ENCODE results near the gene EMILIN3.

Gene EMILIN3

GRCh38 chr20:41390889-41391288 lies 24.3 kb upstream of the EMILIN3 start:
- Histone ChIP-seq H3K36me3 (no peaks in the 10 kb centered on the region), H3K4me1 (ENCODE audit: control insufficient read depth in 1 of 2, insufficient read depth in 1 of 2, low read depth in 1 of 2, low read length in 1 of 2) (no peaks in the 10 kb centered on the region), H3K27me3 (peaks cover 67% of the 10 kb centered on the region), H3K27ac (no peak overlapping the region), H3K9me3 (no peaks in the 10 kb centered on the region), H3K4me3 (ENCODE audit: low read depth in 1 of 2, low read length in 1 of 2) (no peak overlapping the region)
- TF ChIP-seq CTCF (IDR thresholded peaks at IDR 0.05): no peak

- no peak for TF ChIP-seq CTCF (IDR thresholded peaks at IDR 0.05)
- Histone ChIP-seq H3K36me3 (no peaks in the 10 kb centered on the region), H3K4me1 (ENCODE audit: control insufficient read depth in 1 of 2, insufficient read depth in 1 of 2, low read depth in 1 of 2, low read length in 1 of 2) (peaks cover 0 to 6% of the 10 kb centered on the region in 2 experiments), H3K27ac (no peak overlapping the region), H3K9me3 (no peaks in the 10 kb centered on the region), H3K27me3 (peaks cover 82% of the 10 kb centered on the region), H3K4me3 (ENCODE audit: low read depth in 1 of 2, low read length in 1 of 2) (no peak overlapping the region)
Measured at GRCh38 chr20:41387444-41387851, 20.8 kb upstream of the EMILIN3 start.

- peaks cover 0 to 6% of the 10 kb centered on the region in 2 experiments for H3K4me1 ChIP-seq (ENCODE audit: control insufficient read depth in 1 of 2, insufficient read depth in 1 of 2, low read depth in 1 of 2, low read length in 1 of 2)
- no peak for TF ChIP-seq CTCF (IDR thresholded peaks at IDR 0.05)
- no peak overlapping the region for H3K27ac ChIP-seq
- H3K27me3 ChIP-seq: peaks cover 83% of the 10 kb centered on the region
- H3K36me3 ChIP-seq: no peaks in the 10 kb centered on the region
- no peak overlapping the region for H3K4me3 ChIP-seq (ENCODE audit: low read depth in 1 of 2, low read length in 1 of 2)
- no peaks in the 10 kb centered on the region for H3K9me3 ChIP-seq
Measured at GRCh38 chr20:41386502-41387427, 20.1 kb upstream of the EMILIN3 start.

GRCh38 chr20:41382791-41383305 lies 16.2 kb upstream of the EMILIN3 start:
- H3K4me1 ChIP-seq (ENCODE audit: control insufficient read depth in 1 of 2, insufficient read depth in 1 of 2, low read depth in 1 of 2, low read length in 1 of 2): peaks cover 22 to 26% of the 10 kb centered on the region in 2 experiments
- H3K36me3 ChIP-seq: no peaks in the 10 kb centered on the region
- no peaks in the 10 kb centered on the region for H3K9me3 ChIP-seq
- peaks cover 70% of the 10 kb centered on the region for H3K27me3 ChIP-seq
- TF ChIP-seq CTCF (IDR thresholded peaks at IDR 0.05): no peak
- no peak overlapping the region for H3K27ac ChIP-seq
- no peak overlapping the region for H3K4me3 ChIP-seq (ENCODE audit: low read depth in 1 of 2, low read length in 1 of 2)

- Histone ChIP-seq H3K27ac (no peak overlapping the region), H3K4me1 (ENCODE audit: control insufficient read depth in 1 of 2, insufficient read depth in 1 of 2, low read depth in 1 of 2, low read length in 1 of 2) (peaks cover 22 to 26% of the 10 kb centered on the region in 2 experiments), H3K9me3 (no peaks in the 10 kb centered on the region), H3K36me3 (no peaks in the 10 kb centered on the region), H3K27me3 (peaks cover 71% of the 10 kb centered on the region), H3K4me3 (ENCODE audit: low read depth in 1 of 2, low read length in 1 of 2) (peak overlapping the region in 1 of 2 experiments; percentile 0)
- TF ChIP-seq CTCF (IDR thresholded peaks at IDR 0.05): no peak
Measured at GRCh38 chr20:41380551-41381193, 14.1 kb upstream of the EMILIN3 start.

Data from neutrophil (primary cell).